K562 (cell line): ENCODE measurements around the gene CEMIP2. TPM values are rescaled to one million over a fixed set of nuclear protein-coding genes. Genes with fewer than 3 reads are reported as not detected.

Source experiments
- ATAC-seq: fragments of 200-7000 bp; cut with Tn5 transposase; 3 replicates; pipeline ENCODE4 v1.9.1; 2020; ENCODE audit warnings: moderate library complexity
- BruUV-seq: library from RNA; stranded (reverse); fragments of 400-500 nt; replicated peaks from 2 replicates; lab custom pipeline; 2021; lab: Mats Ljungman, UMichigan
- CTCF ChIA-PET: fragments of 300-600 bp; formaldehyde crosslinking; extraction: SDS; loops from one replicate; lab custom pipeline; 2021; ENCODE audit warnings: low intra/inter-chr PET ratio; lab: Yijun Ruan, JAX
- POLR2A ChIA-PET: fragments of 300-600, 350-650 bp; sonication (Branson Sonifier 250); formaldehyde crosslinking; extraction: SDS; loops from one replicate; lab custom pipeline; 2021; ENCODE audit warnings: antibody characterized with exemption, inconsistent platforms; lab: Yijun Ruan, JAX
- DNase-seq, 4 experiments: peaks; one replicate each; pipeline versions ENCODE4 v3.0.0 to v3.0.0-alpha.2; 2011 to 2018; ENCODE audit warnings: low spot score in 3 of 4, mixed read lengths in 3 of 4; ENCODE audit errors: extremely low read depth in 1 of 4
- FAIRE-seq: peaks from 2 replicates; lab custom pipeline; 2011; peaks lifted over from hg19 to GRCh38; lab: Jason Lieb, UNC
- H2AFZ ChIP-seq: 2 replicates; pipeline ENCODE4 v1.6.0; 2011; ENCODE audit warnings: low read depth, low read length, control low read depth, inconsistent platforms
- H3K27ac ChIP-seq: fragments of 200-600 bp; 3 replicates; pipeline ENCODE4 v1.8.0; 2011; ENCODE audit warnings: low read depth, mild to moderate bottlenecking, control low read depth, inconsistent platforms, low read length, moderate library complexity, mixed read lengths; ENCODE audit errors: extremely low read depth
- H3K27me3 ChIP-seq, 2 experiments: fragments of 300-600 bp in 1 of 2; 2 replicates in 1 of 2; 3 replicates in 1 of 2; pipeline versions ENCODE4 v1.6.0 to v1.8.0; 2011; ENCODE audit warnings: inconsistent platforms in 2 of 2, low read length in 2 of 2, mild to moderate bottlenecking in 1 of 2, mixed read lengths in 1 of 2, moderate library complexity in 1 of 2; ENCODE audit not compliant: control insufficient read depth in 2 of 2, insufficient read depth in 2 of 2
- H3K36me3 ChIP-seq: fragments of 300-600 bp; 3 replicates; pipeline ENCODE4 v1.8.0; 2011; ENCODE audit warnings: mild to moderate bottlenecking, low read length, inconsistent platforms; ENCODE audit not compliant: control insufficient read depth, insufficient read depth
- H3K4me1 ChIP-seq, 2 experiments: fragments of 200-600 bp in 1 of 2; replicated peaks in 1 of 2; 2 replicates in 1 of 2; 3 replicates in 1 of 2; pipeline versions ENCODE4 v1.5.1 to v1.8.0; 2011; ENCODE audit warnings: inconsistent platforms in 2 of 2, low read length in 2 of 2, mild to moderate bottlenecking in 1 of 2, mixed read lengths in 1 of 2, moderate library complexity in 1 of 2; ENCODE audit not compliant: control insufficient read depth in 2 of 2, insufficient read depth in 2 of 2
- H3K4me2 ChIP-seq: 2 replicates; pipeline ENCODE4 v1.6.1; 2011; ENCODE audit warnings: low read length, control low read depth, inconsistent platforms, mixed read lengths; ENCODE audit not compliant: insufficient read depth
- H3K4me3 ChIP-seq: fragments of 200-600 bp; sonication (generic), shearing (Covaris generic); 2 replicates; pipeline ENCODE4 v1.5.1; 2016; ENCODE audit warnings: control low read depth, inconsistent platforms
- H3K79me2 ChIP-seq: fragments of 200-600 bp; 3 replicates; pipeline ENCODE4 v1.8.0; 2011; ENCODE audit warnings: low read length, inconsistent platforms; ENCODE audit not compliant: control insufficient read depth, insufficient read depth
- H3K9ac ChIP-seq, 2 experiments: 2 replicates each; pipeline versions ENCODE4 v1.6.0 to v1.6.1; 2011; ENCODE audit warnings: low read depth in 2 of 2, low read length in 2 of 2, control low read depth in 1 of 2, inconsistent platforms in 1 of 2, mild to moderate bottlenecking in 1 of 2, mixed read lengths in 1 of 2; ENCODE audit not compliant: insufficient read depth in 1 of 2
- H3K9me1 ChIP-seq: one replicate; pipeline ENCODE4 v1.6.0; 2011; ENCODE audit warnings: inconsistent platforms, mild to moderate bottlenecking, low read length, moderate library complexity; ENCODE audit not compliant: control insufficient read depth, insufficient read depth
- H3K9me3 ChIP-seq: replicated peaks from 2 replicates; pipeline ENCODE4 v1.5.1; 2011; ENCODE audit warnings: low read depth, low read length, inconsistent platforms; ENCODE audit not compliant: control insufficient read depth, insufficient read depth
- H4K20me1 ChIP-seq: replicated peaks from 2 replicates; pipeline ENCODE4 v1.6.1; 2011; ENCODE audit warnings: low read length, inconsistent platforms, mixed read lengths; ENCODE audit not compliant: control insufficient read depth, insufficient read depth
- CBFB ChIP-seq: sonication (generic); formaldehyde crosslinking; IDR thresholded peaks from 2 replicates; pipeline ENCODE4 v1.4.0; 2020; ENCODE audit warnings: mild to moderate bottlenecking, missing genetic modification reagents
- CBX1 ChIP-seq: sonication (generic); IDR thresholded peaks from 2 replicates; pipeline ENCODE4 v1.6.1; 2016; ENCODE audit warnings: antibody characterized with exemption, low read depth, mild to moderate bottlenecking
- DDX20 ChIP-seq: fragments of 450-650 bp; IDR thresholded peaks from 2 replicates; pipeline ENCODE4 v1.6.1; 2016; ENCODE audit warnings: missing genetic modification characterization, low read depth, mild to moderate bottlenecking, missing compliant biosample characterization, moderate library complexity
- MCM3 ChIP-seq: fragments of 450-650 bp; IDR thresholded peaks from 2 replicates; pipeline ENCODE4 v1.6.1; 2016
- NR4A1 ChIP-seq, 2 experiments: fragments of 250-450 bp in 1 of 2; fragments of 450-650 bp in 1 of 2; sonication (Bioruptor Pico) in 1 of 2; IDR thresholded peaks; 2 replicates each; pipeline versions ENCODE4 v1.4.0 to v1.6.1; 2016 to 2020; ENCODE audit warnings: mild to moderate bottlenecking in 2 of 2, missing compliant biosample characterization in 1 of 2, missing genetic modification characterization in 1 of 2, moderate library complexity in 1 of 2
- SAFB2 ChIP-seq: fragments of 200-400 bp; formaldehyde crosslinking; IDR thresholded peaks from 2 replicates; pipeline ENCODE4 v1.6.1; 2018; ENCODE audit warnings: borderline replicate concordance, low read length, low read depth, moderate library complexity; ENCODE audit not compliant: severe bottlenecking
- SMARCE1 ChIP-seq: fragments of 450-650 bp; IDR thresholded peaks from 2 replicates; pipeline ENCODE4 v1.7.1; 2016; ENCODE audit warnings: mild to moderate bottlenecking
- TEAD1 ChIP-seq, 2 experiments: fragments of 450-650 bp in 1 of 2; sonication (generic) in 1 of 2; formaldehyde crosslinking; IDR thresholded peaks; 2 replicates each; pipeline versions ENCODE4 v1.4.0 to v1.8.0; 2020 to 2022; ENCODE audit warnings: mild to moderate bottlenecking in 2 of 2, missing genetic modification reagents in 1 of 2
- ZNF584 ChIP-seq: fragments of 200-800 bp; sonication (Bioruptor generic); IDR thresholded peaks from 2 replicates; pipeline ENCODE4 v1.6.1; 2016; ENCODE audit warnings: low read depth, mild to moderate bottlenecking, missing genetic modification characterization, missing compliant biosample characterization
- WGBS: fragments of 100-300 bp; shearing (Covaris generic); methylation state at CpG from one replicate; pipeline ENCODE4 v1.1.6; 2016; ENCODE audit warnings: low coverage, mixed read lengths; ENCODE audit not compliant: insufficient coverage; ENCODE audit errors: missing lambda C conversion rate; 5-methylcytosine and 5-hydroxymethylcytosine counted together
- in situ Hi-C: fragments of 300-500 bp; cut with MboI; formaldehyde crosslinking; loops from 4 replicates; pipeline ENCODE4 v1.15.0; 2018; ENCODE audit warnings: inconsistent platforms, mixed read lengths
- intact Hi-C: fragments of 100-400 bp; cut with micrococcal nuclease; formaldehyde crosslinking; loops from 2 replicates; pipeline ENCODE4 v1.14.2; 2022
- polyA plus RNA-seq, 8 experiments: library from polyadenylated mRNA; depleted of rRNA in 4 of 8; stranded (reverse) in 5 of 8; unstranded in 3 of 8; fragments of >200 nt; fragmentation: Nextera tagmentation in 2 of 8; fragmentation: Illumina TruSeq in 1 of 8; extraction: Ambion mirVana in 2 of 8; extraction: Trizol in 1 of 8; gene quantifications; 2 replicates each; pipeline versions ENCODE4 v1.2.1 to v1.2.3, GENCODE V29; 2011 to 2014; ENCODE audit warnings: inconsistent platforms in 1 of 8, missing spikeins in 1 of 8
- total RNA-seq, 7 experiments: library from RNA; depleted of rRNA in 6 of 7; stranded (reverse); fragments of >200 nt in 6 of 7; fragmentation: Illumina TruSeq in 2 of 7; extraction: Trizol in 2 of 7; gene quantifications; 2 replicates each; pipeline versions ENCODE4 v1.2.1 to v1.2.3, GENCODE V29; 2011 to 2021; ENCODE audit warnings: low replicate concordance in 1 of 7
- TF ChIP-seq, protein P1 (sequence below): fragments of 150-350 bp; IDR thresholded peaks from 2 replicates; pipeline ENCODE4 v1.6.1; 2014; ENCODE audit warnings: low read depth, mild to moderate bottlenecking, low read length, borderline replicate concordance
- TF ChIP-seq, protein P2 (sequence below): sonication (generic); formaldehyde crosslinking; IDR thresholded peaks from 2 replicates; pipeline ENCODE4 v1.5.0; 2020; ENCODE audit warnings: missing genetic modification reagents

CEMIP2 gene
- total and polyA plus RNA-seq, 9 of the 15 experiments (the other 6 are each of a cell fraction or from before 2014, with no cell fraction given) = 5.4 to 29.9 (median 14.2) TPM

DNA sequence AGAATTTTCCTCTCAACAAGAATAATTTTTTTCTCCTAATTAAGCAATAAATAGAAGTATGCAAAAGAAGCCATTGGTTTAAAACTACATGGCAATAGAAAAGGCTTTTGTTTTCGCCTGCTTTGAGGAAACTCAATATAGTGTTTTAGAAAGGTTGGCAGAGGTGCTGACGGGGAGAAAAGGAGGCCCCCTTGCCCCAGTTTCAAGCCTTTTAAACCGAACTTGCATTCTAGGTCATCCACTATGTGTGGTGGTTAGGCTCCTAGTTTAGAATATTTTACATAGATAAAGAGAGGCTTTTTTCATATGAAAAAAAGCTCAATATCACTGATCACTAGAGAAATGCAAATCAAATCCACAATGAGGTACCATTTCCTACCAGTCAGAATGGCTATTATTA, 33.5 kb upstream of the CEMIP2 start (continued):
- TF ChIP-seq, protein P1, sequence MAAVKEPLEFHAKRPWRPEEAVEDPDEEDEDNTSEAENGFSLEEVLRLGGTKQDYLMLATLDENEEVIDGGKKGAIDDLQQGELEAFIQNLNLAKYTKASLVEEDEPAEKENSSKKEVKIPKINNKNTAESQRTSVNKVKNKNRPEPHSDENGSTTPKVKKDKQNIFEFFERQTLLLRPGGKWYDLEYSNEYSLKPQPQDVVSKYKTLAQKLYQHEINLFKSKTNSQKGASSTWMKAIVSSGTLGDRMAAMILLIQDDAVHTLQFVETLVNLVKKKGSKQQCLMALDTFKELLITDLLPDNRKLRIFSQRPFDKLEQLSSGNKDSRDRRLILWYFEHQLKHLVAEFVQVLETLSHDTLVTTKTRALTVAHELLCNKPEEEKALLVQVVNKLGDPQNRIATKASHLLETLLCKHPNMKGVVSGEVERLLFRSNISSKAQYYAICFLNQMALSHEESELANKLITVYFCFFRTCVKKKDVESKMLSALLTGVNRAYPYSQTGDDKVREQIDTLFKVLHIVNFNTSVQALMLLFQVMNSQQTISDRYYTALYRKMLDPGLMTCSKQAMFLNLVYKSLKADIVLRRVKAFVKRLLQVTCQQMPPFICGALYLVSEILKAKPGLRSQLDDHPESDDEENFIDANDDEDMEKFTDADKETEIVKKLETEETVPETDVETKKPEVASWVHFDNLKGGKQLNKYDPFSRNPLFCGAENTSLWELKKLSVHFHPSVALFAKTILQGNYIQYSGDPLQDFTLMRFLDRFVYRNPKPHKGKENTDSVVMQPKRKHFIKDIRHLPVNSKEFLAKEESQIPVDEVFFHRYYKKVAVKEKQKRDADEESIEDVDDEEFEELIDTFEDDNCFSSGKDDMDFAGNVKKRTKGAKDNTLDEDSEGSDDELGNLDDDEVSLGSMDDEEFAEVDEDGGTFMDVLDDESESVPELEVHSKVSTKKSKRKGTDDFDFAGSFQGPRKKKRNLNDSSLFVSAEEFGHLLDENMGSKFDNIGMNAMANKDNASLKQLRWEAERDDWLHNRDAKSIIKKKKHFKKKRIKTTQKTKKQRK = no peak
- TF ChIP-seq ZNF584 (CRISPR knock-in tag) (no peak), NR4A1 (CRISPR knock-in tag; IDR thresholded peaks at IDR 0.05) (no peak), NR4A1 (tag; IDR thresholded peaks at IDR 0.05) (no peak), MCM3 (no peak), CBFB (CRISPR knock-in tag) (no peak), SAFB2 (no peak)

DNA sequence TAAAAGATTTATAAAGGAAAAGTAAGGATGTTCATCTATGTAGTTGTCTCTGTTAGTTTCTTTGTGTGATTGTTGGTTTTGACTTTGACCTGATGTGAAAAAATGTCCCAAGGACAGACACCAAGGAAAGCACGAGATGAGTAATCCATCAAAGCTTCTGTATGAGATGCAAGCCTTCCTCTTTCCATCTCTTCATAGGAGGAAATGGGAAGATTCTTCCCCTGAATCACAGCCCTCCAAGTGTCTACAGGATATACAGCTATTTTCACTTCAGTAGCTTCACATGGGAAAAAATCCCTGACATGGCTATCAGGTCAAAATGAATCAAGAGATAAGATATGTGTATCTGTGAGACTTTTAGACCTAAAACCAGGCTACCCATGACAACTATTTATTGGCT, 29.0 kb upstream of the CEMIP2 start:
- in situ Hi-C loops (no loop called here), intact Hi-C loops (no loop called here)
- no peak overlapping the region for H3K4me3 ChIP-seq
- BruUV-seq = no TSS peak
- H3K9me3 ChIP-seq = no peaks in the 10 kb centered on the region
- H3K27me3 ChIP-seq = no peaks in the 10 kb centered on the region; a peak in 1 of 5 replicates
- 0% methylated on average over 1 of the region's 1 CpG for WGBS
- DNase-seq (no peak), FAIRE-seq (no peak), ATAC-seq (no peak)
- CTCF ChIA-PET = no interaction called here
- no peak overlapping the region for H3K4me2 ChIP-seq
- no peaks in the 10 kb centered on the region for H3K9me1 ChIP-seq
- H3K9ac ChIP-seq = no peak overlapping the region
- H3K4me1 ChIP-seq = no peaks in the 10 kb centered on the region
- H3K79me2 ChIP-seq = no peaks in the 10 kb centered on the region
- H3K27ac ChIP-seq = no peak overlapping the region
- no peaks in the 10 kb centered on the region for H3K36me3 ChIP-seq
- H4K20me1 ChIP-seq = no peaks in the 10 kb centered on the region
- no peak for TF ChIP-seq CBX1
- no peak for TF ChIP-seq DDX20 (tag)
- TF ChIP-seq, protein P2, sequence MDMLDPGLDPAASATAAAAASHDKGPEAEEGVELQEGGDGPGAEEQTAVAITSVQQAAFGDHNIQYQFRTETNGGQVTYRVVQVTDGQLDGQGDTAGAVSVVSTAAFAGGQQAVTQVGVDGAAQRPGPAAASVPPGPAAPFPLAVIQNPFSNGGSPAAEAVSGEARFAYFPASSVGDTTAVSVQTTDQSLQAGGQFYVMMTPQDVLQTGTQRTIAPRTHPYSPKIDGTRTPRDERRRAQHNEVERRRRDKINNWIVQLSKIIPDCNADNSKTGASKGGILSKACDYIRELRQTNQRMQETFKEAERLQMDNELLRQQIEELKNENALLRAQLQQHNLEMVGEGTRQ (CRISPR knock-in tag) = no peak
- no peak for TF ChIP-seq TEAD1 (CRISPR knock-in tag; IDR thresholded peaks at IDR 0.05)
- TF ChIP-seq SMARCE1 = no peak
- no peak overlapping the region for H2AFZ ChIP-seq
- POLR2A ChIA-PET = no interaction called here
